SU-DHL-6 (cell line): ENCODE measurements around the gene DOCK1.

ENCODE experiments used
- EZH2phosphoT487 ChIP-seq: fragments of 200-600 bp; sonication (generic), shearing (Covaris generic); conservative IDR thresholded peaks from 2 replicates; pipeline ENCODE4 v1.6.1; 2018; ENCODE audit warnings: mild to moderate bottlenecking, antibody characterized with exemption, low read length, moderate library complexity, mixed read lengths
- TF ChIP-seq, protein P1 (sequence below): fragments of 200-600 bp; sonication (generic); IDR thresholded peaks from one replicate; pipeline ENCODE4 v1.5.1; 2017; ENCODE audit warnings: antibody characterized with exemption, mild to moderate bottlenecking, low read length, moderate library complexity; ENCODE audit not compliant: insufficient read depth, poor library complexity, severe bottlenecking

DNA sequence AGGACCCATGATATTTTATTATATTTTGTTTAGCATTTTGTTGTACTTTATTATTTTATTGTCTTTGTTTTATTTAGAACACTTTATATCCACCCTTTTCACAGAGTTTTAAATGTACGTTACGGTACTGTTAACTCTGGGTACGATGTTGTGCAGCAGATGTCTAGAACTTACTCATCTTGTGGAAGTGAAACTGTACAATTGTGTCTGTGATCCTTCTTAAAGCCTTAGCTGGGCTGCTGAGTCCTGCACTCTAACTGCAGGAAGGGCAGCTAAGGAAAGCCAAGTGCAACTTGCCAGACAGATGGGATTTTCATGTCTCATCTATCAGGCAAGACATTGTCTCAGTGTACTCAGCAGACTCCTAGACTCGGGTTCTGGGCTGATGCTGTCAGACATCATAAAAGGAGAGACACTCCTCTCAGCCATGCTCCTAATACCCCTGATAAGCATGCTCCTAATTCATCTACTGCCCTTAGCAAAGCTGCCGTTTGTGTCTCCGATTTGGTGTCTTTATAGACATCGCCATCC, 305.8 kb downstream of the DOCK1 start:
- TF ChIP-seq, protein P1, sequence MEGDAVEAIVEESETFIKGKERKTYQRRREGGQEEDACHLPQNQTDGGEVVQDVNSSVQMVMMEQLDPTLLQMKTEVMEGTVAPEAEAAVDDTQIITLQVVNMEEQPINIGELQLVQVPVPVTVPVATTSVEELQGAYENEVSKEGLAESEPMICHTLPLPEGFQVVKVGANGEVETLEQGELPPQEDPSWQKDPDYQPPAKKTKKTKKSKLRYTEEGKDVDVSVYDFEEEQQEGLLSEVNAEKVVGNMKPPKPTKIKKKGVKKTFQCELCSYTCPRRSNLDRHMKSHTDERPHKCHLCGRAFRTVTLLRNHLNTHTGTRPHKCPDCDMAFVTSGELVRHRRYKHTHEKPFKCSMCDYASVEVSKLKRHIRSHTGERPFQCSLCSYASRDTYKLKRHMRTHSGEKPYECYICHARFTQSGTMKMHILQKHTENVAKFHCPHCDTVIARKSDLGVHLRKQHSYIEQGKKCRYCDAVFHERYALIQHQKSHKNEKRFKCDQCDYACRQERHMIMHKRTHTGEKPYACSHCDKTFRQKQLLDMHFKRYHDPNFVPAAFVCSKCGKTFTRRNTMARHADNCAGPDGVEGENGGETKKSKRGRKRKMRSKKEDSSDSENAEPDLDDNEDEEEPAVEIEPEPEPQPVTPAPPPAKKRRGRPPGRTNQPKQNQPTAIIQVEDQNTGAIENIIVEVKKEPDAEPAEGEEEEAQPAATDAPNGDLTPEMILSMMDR: no peak
- no peak for TF ChIP-seq EZH2phosphoT487
